Cardiac fibroblast (primary cell): ENCODE results near the gene GAA.

Experiments used
- DNase-seq, 2 donors: peaks; one replicate each; pipeline versions ENCODE4 v3.0.0 to v3.0.0-alpha.2; 2010; ENCODE audit warnings: low read depth in 2 of 2
- H3K4me3 ChIP-seq, 2 donors: replicated peaks in 1 of 2; 1 replicate in 1 of 2; 2 replicates in 1 of 2; pipeline ENCODE4 v1.5.1; 2011; ENCODE audit warnings: low read depth in 2 of 2, low read length in 2 of 2, mild to moderate bottlenecking in 2 of 2, moderate library complexity in 1 of 2
- TF ChIP-seq, protein P1 (sequence below): IDR thresholded peaks from one replicate; pipeline ENCODE4 v1.5.1; 2011; ENCODE audit warnings: low read depth, mild to moderate bottlenecking, low read length, inconsistent platforms

GAA gene

DNA sequence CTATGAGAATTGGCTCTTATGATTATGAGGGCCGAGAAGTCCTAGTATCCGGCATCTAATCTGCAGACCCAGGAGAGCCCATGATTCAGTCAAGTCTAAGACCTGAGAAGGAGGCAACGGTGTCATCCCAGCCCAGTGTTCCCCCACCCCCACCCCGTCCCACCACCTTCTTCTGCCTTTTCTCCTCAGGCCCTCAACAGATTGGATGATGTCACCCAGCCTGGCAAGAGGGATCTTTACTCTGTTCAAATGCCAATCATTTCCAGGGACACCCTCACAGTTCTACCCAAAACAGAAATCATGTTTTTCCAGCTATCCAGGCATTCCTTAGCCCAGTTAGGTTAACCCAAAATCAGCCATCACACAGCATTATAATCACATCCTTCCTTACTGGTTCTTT, 10.0 kb upstream of the GAA start:
- no peak overlapping the region for H3K4me3 ChIP-seq
- DNase-seq: no peak
- TF ChIP-seq, protein P1, sequence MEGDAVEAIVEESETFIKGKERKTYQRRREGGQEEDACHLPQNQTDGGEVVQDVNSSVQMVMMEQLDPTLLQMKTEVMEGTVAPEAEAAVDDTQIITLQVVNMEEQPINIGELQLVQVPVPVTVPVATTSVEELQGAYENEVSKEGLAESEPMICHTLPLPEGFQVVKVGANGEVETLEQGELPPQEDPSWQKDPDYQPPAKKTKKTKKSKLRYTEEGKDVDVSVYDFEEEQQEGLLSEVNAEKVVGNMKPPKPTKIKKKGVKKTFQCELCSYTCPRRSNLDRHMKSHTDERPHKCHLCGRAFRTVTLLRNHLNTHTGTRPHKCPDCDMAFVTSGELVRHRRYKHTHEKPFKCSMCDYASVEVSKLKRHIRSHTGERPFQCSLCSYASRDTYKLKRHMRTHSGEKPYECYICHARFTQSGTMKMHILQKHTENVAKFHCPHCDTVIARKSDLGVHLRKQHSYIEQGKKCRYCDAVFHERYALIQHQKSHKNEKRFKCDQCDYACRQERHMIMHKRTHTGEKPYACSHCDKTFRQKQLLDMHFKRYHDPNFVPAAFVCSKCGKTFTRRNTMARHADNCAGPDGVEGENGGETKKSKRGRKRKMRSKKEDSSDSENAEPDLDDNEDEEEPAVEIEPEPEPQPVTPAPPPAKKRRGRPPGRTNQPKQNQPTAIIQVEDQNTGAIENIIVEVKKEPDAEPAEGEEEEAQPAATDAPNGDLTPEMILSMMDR: no peak

DNA sequence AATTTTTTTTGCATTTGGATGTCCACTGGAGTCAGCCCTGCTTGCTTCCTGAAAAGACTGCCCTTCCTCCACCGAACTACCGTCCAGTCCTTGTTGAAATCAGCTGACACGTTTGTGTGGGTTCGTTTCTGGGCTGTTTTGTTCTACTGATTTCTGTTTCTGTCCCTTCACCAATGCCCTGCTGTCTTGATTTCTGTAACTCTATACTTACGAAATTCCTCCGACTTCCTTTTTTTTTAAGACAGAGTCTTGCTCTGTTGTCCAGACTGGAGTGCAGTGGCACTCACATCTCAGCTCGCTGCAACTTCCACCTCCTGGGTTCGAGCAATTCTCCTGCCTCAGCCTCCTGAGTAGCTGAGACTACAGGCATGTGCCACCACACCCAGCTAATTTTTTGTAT, 8.4 kb upstream of the GAA start:
- H3K4me3 ChIP-seq: no peak overlapping the region
- TF ChIP-seq, protein P1: no peak
- DNase-seq: no peak

DNA sequence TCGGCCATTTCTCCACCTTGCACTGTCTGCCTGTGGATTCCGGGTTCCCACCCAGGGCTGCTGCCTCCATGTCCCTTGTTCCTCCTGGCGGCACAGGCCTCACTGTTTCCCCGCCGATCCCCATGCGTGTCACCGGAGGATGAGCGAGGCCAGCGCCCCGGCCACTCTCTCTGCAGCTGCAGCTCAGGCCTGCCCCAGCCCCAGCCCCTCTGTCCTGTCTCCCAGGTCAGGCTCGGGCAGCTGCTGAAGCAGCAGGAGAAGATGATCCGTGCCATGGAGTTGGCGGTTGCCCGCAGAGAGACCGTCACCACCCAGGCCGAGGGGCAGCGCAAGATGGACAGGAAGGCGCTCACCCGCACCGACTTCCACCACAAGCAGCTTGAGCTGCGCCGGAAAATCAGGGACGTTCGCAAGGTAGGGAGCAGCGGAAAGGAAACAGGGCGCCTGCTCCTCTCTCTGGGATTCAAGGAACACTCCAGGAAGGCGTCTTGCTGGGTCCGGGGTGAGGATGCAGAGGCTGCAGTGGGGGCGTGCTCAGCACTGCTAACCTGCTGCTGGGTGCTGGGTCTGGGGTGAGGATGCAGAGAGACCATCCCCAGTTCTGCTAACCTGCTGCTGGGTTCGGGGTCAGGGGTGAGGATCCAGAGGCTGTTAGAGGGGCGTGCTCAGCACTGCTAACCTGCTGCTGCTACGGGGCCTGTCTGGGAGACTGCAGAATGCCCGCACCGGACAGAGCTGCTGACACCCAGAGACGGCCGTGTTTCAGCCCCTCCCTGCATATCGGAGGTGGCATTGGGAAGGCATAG, 6.1 kb upstream of the GAA start:
- no peak overlapping the region for H3K4me3 ChIP-seq
- TF ChIP-seq, protein P1: no peak
- DNase-seq: no peak

DNA sequence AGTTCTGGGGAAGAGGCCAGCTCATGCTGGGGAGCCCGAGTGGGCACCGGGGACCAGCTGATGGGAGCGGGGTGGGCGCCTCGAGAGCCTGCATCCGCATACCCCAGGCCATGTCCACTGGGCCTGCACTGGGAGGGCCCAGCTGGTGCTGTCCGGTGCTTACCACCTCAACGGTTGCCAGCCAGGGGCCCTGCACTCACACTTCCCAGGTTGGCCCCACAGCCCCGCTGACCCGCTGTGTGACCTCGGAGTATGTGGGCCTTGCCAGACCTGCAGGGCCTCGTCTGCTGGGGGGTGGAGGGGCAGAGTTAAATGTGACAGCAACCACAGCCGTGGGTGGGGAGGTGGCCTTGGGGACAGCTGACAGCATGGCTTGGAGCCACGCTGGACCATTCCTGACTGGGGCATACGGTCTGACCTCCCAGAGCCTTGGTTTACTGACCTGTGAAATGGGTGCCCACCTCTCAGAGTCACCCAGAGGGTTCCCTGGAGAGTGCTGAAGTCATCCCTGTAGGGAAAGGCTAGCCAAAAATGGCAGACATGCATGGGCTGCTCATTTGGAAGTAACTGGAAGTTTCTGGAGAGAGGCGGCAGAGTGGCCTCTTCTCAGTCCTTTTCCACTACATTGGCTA, 5.4 kb upstream of the GAA start:
- no peak overlapping the region for H3K4me3 ChIP-seq
- no peak for DNase-seq
- TF ChIP-seq, protein P1: no peak

DNA sequence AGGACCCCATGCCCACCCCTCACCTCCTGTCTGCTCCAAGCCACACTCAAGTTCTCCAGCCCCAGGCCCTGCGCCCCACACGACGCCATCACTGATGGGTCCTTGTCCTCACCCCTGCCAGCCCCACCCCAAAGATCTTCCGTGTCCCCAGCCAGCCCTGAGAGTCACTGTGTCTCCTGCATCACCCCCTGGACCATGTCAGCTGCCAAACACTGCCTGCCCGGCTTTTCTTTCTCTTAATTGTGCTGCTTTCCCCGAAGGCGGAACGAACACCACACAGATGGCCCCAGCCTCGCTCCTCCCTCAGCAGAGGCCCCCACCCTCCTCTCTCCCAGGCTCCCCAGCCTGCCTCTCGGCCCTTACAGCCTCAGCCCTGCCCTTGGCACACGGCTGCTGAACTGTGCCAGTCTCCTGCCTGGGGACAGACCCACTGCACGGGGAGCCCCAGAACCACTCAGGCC, 4.8 kb upstream of the GAA start:
- no peak for DNase-seq
- no peak overlapping the region for H3K4me3 ChIP-seq
- TF ChIP-seq, protein P1: no peak

DNA sequence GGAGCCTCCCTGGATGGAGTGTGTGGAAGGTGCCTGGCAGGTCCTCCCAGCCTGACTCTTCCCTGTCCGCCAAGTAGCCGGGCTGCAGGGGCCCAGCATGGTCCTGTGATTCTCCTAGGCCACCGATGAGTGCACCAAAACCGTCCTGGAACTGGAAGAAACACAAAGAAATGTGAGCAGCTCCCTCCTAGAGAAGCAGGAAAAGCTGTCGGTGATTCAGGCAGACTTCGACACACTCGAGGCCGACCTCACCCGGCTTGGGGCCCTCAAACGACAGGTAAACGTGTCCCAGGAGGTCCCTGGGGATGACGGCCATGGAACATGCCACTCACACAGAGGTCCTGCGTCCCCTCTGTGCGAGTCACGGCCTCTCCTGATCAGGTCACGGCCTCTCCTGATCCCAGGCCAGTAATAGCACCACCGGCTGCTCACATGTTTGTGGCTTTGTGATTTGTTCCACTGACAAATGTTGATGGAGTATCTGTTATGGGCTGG, 4.2 kb upstream of the GAA start:
- no peak for DNase-seq
- H3K4me3 ChIP-seq: no peak overlapping the region
- TF ChIP-seq, protein P1: no peak
